HepG2 (cell line): Measurements from ENCODE around the gene CHAF1A. TPM values are rescaled to one million over a fixed set of nuclear protein-coding genes. Genes with fewer than 3 reads are reported as not detected.

ENCODE experiments used
- AKAP8 ChIP-seq: sonication (generic); formaldehyde crosslinking; IDR thresholded peaks from 2 replicates; pipeline ENCODE4 v1.5.1; 2020; ENCODE audit warnings: mild to moderate bottlenecking, missing genetic modification reagents
- ATF6 ChIP-seq: sonication (generic); formaldehyde crosslinking; conservative IDR thresholded peaks from 2 replicates; pipeline ENCODE4 v1.4.0; 2020; ENCODE audit warnings: missing genetic modification reagents
- BHLHE40 ChIP-seq: IDR thresholded peaks from 2 replicates; pipeline ENCODE4 v1.6.1; 2011; ENCODE audit warnings: low read length, improper control_type of control experiment
- BORCS8-MEF2B ChIP-seq: sonication (generic); formaldehyde crosslinking; IDR thresholded peaks from 2 replicates; pipeline ENCODE4 v1.8.0; 2022; ENCODE audit warnings: mild to moderate bottlenecking, missing genetic modification reagents
- CHD4 ChIP-seq: fragments of 200-600 bp; sonication (generic); IDR thresholded peaks from 2 replicates; pipeline ENCODE4 v1.7.0; 2017; ENCODE audit warnings: mild to moderate bottlenecking, low read length, borderline replicate concordance
- FOXJ3 ChIP-seq: sonication (generic); formaldehyde crosslinking; IDR thresholded peaks from 2 replicates; pipeline ENCODE4 v1.4.0; 2020; ENCODE audit warnings: missing genetic modification reagents, mild to moderate bottlenecking, borderline replicate concordance
- MAFK ChIP-seq, 2 experiments: IDR thresholded peaks in 1 of 2; conservative IDR thresholded peaks in 1 of 2; 2 replicates each; pipeline ENCODE4 v1.6.1; 2011; ENCODE audit warnings: improper control_type of control experiment in 2 of 2, low read length in 2 of 2
- MXD1 ChIP-seq: sonication (generic); formaldehyde crosslinking; IDR thresholded peaks from 2 replicates; pipeline ENCODE4 v1.4.0; 2020; ENCODE audit warnings: mild to moderate bottlenecking, missing genetic modification reagents
- NFKB2 ChIP-seq: sonication (generic); formaldehyde crosslinking; IDR thresholded peaks from 2 replicates; pipeline ENCODE4 v1.4.0; 2020; ENCODE audit warnings: missing genetic modification reagents, borderline replicate concordance
- ZNF18 ChIP-seq: sonication (generic); formaldehyde crosslinking; IDR thresholded peaks from 2 replicates; pipeline ENCODE4 v1.8.0; 2022; ENCODE audit warnings: mild to moderate bottlenecking, missing genetic modification reagents; ENCODE audit not compliant: insufficient replicate concordance
- ZNF281 ChIP-seq: sonication (generic); formaldehyde crosslinking; IDR thresholded peaks from 2 replicates; pipeline ENCODE4 v1.4.0; 2020; ENCODE audit warnings: missing genetic modification reagents, borderline replicate concordance
- ZNF292 ChIP-seq: sonication (generic); formaldehyde crosslinking; IDR thresholded peaks from 2 replicates; pipeline ENCODE4 v1.8.1; 2022; ENCODE audit warnings: mild to moderate bottlenecking, low read depth, missing genetic modification reagents, borderline replicate concordance
- ZNF609 ChIP-seq: sonication (generic); formaldehyde crosslinking; IDR thresholded peaks from 2 replicates; pipeline ENCODE4 v1.4.0; 2020; ENCODE audit warnings: mild to moderate bottlenecking, missing genetic modification reagents, borderline replicate concordance
- polyA plus RNA-seq, 8 experiments: library from polyadenylated mRNA; depleted of rRNA in 3 of 8; stranded (reverse) in 7 of 8; unstranded in 1 of 8; fragments of >200 nt; fragmentation: Illumina TruSeq in 4 of 8; extraction: Trizol in 4 of 8; gene quantifications; 2 replicates each; pipeline versions ENCODE4 v1.2.1 to v1.2.3, GENCODE V29; 2011 to 2016; ENCODE audit warnings: low read depth in 4 of 8, missing spikeins in 1 of 8, mixed read lengths in 1 of 8; ENCODE audit not compliant: insufficient read depth in 1 of 8
- total RNA-seq, 5 experiments: library from RNA; depleted of rRNA; stranded (reverse); fragments of >200 nt; fragmentation: Illumina TruSeq; extraction: Trizol; gene quantifications; 2 replicates each; pipeline ENCODE4 v1.2.3, GENCODE V29; 2016; ENCODE audit warnings: low read depth in 1 of 5

The CHAF1A gene
- total and polyA plus RNA-seq, 2 of the 13 experiments (the other 11 are each of a cell fraction or from before 2014, with no cell fraction given): 11.0 to 34.8 TPM

GRCh38 chr19:4391701-4392483, 10.5 kb upstream of the CHAF1A start (continued):
- peak; percentile 17; the same call in 1 of the 2 replicates for TF ChIP-seq ZNF292 (CRISPR knock-in tag)
- 0 out of 2 replicates have a peak, but pooled peaks have one; percentile 12 for TF ChIP-seq MXD1 (CRISPR knock-in tag)
- TF ChIP-seq ZNF281 (CRISPR knock-in tag): 0 out of 2 replicates have a peak, but pooled peaks have one; percentile 37
- TF ChIP-seq ATF6 (CRISPR knock-in tag): no peak
- TF ChIP-seq ZNF18 (CRISPR knock-in tag): no peak
- TF ChIP-seq FOXJ3: 0 out of 2 replicates have a peak, but pooled peaks have one; percentile 16
- no peak for TF ChIP-seq BORCS8-MEF2B
- no peak for TF ChIP-seq NFKB2 (CRISPR knock-in tag)
- TF ChIP-seq ZNF609: peak; percentile 26; the same call in 1 of the 2 replicates
- TF ChIP-seq CHD4: no peak
- TF ChIP-seq MAFK (conservative IDR thresholded peaks at IDR 0.05 in 1 of 2, IDR thresholded peaks at IDR 0.05 in 1 of 2; ENCODE audit: low read length in 2 of 2): no peak
- TF ChIP-seq AKAP8 (CRISPR knock-in tag): no peak
- TF ChIP-seq BHLHE40: peak; percentile 52
